Measurements from ENCODE around the gene TAS2R41.

Gene TAS2R41

DNA sequence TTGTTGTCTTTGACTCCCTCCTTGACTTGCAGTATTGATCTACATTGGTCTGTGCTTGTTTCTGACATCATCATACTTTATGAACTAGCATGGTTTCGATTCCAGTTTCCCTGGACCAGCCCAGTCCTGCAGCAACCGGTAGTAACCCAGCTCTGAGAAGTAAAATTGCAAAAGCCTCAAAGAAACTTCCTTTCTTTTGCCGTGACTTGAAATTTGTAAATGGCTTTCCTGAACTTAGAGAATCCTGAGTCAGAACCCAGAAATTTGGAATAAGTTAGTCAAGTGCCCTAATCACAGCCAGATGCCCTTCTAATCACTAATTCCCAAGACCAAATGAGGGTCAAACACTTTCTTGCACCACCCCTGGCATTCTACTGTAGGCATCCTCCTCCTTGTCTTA is 19.4 kb upstream of the TAS2R41 start:
- Mint-ChIP-seq H3K9me3 (peaks cover 3% of the 10 kb centered on the region), H3K27ac (no peak overlapping the region), H3K27me3 (ENCODE audit: low read depth) (peaks cover 4% of the 10 kb centered on the region), H3K36me3 (ENCODE audit: low read depth) (no peaks in the 10 kb centered on the region), H3K4me3 (no peak overlapping the region), H3K4me1 (no peaks in the 10 kb centered on the region)
- TF ChIP-seq, protein P1, sequence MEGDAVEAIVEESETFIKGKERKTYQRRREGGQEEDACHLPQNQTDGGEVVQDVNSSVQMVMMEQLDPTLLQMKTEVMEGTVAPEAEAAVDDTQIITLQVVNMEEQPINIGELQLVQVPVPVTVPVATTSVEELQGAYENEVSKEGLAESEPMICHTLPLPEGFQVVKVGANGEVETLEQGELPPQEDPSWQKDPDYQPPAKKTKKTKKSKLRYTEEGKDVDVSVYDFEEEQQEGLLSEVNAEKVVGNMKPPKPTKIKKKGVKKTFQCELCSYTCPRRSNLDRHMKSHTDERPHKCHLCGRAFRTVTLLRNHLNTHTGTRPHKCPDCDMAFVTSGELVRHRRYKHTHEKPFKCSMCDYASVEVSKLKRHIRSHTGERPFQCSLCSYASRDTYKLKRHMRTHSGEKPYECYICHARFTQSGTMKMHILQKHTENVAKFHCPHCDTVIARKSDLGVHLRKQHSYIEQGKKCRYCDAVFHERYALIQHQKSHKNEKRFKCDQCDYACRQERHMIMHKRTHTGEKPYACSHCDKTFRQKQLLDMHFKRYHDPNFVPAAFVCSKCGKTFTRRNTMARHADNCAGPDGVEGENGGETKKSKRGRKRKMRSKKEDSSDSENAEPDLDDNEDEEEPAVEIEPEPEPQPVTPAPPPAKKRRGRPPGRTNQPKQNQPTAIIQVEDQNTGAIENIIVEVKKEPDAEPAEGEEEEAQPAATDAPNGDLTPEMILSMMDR (IDR thresholded peaks at IDR 0.05; ENCODE audit: unreplicated experiment in 3 of 3): no peak

DNA sequence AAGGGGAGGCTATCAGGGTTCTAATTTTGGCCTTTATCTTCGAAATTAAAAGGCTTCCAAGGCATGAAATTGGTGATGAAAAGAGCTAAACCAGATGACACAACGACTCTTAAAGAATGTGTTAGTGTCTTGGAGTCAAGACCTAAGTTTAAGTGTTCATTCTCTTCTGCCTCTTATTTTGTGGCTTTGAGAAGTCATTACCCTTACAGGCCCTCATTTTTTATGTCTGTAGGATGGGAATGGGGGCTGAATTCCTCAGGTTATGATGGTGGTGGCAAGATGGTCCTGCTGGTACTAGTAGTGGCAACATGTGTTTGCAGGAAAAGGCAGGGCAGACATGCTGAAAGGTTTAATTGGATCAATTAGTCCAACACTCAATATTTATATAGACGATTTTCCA is 19.0 kb upstream of the TAS2R41 start:
- no peak overlapping the region for H3K27ac Mint-ChIP-seq
- no peaks in the 10 kb centered on the region for H3K4me1 Mint-ChIP-seq
- no peak overlapping the region for H3K4me3 Mint-ChIP-seq
- TF ChIP-seq, protein P1 (IDR thresholded peaks at IDR 0.05; ENCODE audit: unreplicated experiment in 3 of 3): no peak
- peaks cover 3% of the 10 kb centered on the region for H3K9me3 Mint-ChIP-seq
- peaks cover 4% of the 10 kb centered on the region for H3K27me3 Mint-ChIP-seq (ENCODE audit: low read depth)
- H3K36me3 Mint-ChIP-seq (ENCODE audit: low read depth): no peaks in the 10 kb centered on the region

DNA sequence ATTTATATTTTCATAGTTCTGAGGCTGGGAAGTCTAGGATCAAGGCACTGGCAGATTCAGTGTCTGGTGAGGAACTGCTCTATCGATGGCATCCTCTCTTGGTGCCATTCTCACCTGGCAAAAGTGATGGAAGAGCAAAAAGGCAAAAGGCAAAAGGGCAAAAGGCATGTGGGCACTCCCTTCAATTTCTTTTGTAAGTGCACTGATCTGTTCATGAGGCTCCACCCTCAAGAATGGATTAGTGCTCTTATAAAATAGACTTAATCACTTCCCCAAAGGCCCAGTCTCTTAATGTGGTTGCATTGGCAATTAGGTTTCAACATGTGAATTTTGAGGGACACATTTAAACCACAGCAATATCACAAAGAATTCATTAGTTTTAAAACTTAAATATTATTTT is 18.3 kb upstream of the TAS2R41 start:
- peaks cover 3% of the 10 kb centered on the region for H3K9me3 Mint-ChIP-seq
- no peaks in the 10 kb centered on the region for H3K4me1 Mint-ChIP-seq
- H3K27ac Mint-ChIP-seq: no peak overlapping the region
- H3K36me3 Mint-ChIP-seq (ENCODE audit: low read depth): no peaks in the 10 kb centered on the region
- TF ChIP-seq, protein P1 (IDR thresholded peaks at IDR 0.05; ENCODE audit: unreplicated experiment in 3 of 3): no peak
- no peak overlapping the region for H3K4me3 Mint-ChIP-seq
- peaks cover 4% of the 10 kb centered on the region for H3K27me3 Mint-ChIP-seq (ENCODE audit: low read depth)

DNA sequence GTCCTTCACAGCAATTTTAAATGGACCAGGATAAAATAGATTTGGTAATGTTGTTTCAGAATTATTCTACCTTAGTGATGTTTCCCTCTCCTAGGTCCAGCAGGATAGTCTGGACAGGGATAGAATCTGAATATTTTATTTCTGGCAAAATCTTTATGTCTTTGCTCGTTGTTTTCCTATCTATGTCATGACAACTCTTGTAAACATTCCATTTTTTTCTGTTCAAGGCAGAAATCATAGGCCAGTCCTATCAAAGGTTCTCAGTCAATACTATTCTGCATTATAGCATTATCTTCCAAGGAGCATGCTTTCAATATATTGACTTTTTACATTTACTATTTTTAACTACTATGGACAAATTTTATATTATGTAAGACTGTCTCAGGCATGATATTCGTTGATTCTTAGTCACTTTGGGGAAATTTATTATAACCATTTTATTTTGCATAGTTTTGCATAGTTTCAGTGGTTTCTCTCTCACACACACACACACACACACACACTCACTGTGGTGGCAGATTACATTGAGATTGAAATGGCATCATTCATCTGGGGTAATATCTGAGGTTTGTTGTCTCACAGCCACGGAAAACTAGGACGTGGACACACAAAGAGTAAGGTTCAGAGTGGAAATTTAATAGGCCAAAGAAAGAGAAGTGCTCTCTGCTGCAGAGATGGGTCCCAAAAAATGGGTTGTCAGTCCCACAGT is 17.2 kb upstream of the TAS2R41 start:
- Mint-ChIP-seq H3K27me3 (ENCODE audit: low read depth) (peaks cover 4% of the 10 kb centered on the region), H3K27ac (no peak overlapping the region), H3K4me3 (no peak overlapping the region), H3K9me3 (peaks cover 3% of the 10 kb centered on the region), H3K36me3 (ENCODE audit: low read depth) (no peaks in the 10 kb centered on the region), H3K4me1 (no peaks in the 10 kb centered on the region)
- TF ChIP-seq, protein P1 (IDR thresholded peaks at IDR 0.05; ENCODE audit: unreplicated experiment in 3 of 3): no peak

DNA sequence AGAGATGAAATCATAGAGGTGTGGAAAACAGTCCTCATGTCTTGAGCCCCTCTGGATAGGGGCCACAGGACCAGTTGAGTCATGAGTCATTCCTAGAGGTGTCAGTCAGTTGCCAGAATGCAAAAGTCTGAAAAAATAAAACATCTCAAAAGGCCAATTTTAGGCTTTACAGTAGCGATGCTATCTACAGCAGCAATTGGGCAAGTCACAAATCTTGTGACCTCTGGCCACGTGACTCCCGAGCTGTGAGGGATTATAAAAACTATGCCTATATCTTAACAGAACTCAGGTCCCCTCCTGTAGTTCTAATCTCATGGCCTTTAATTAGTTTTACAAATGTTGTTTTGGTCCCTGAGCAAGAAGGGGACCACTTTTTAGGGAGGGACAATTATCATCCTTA is 15.6 kb upstream of the TAS2R41 start:
- no peak overlapping the region for H3K4me3 Mint-ChIP-seq
- peaks cover 3% of the 10 kb centered on the region for H3K9me3 Mint-ChIP-seq
- H3K4me1 Mint-ChIP-seq: no peaks in the 10 kb centered on the region
- TF ChIP-seq, protein P1 (IDR thresholded peaks at IDR 0.05; ENCODE audit: unreplicated experiment in 3 of 3): no peak
- no peaks in the 10 kb centered on the region for H3K36me3 Mint-ChIP-seq (ENCODE audit: low read depth)
- H3K27ac Mint-ChIP-seq: no peak overlapping the region
- peaks cover 4% of the 10 kb centered on the region for H3K27me3 Mint-ChIP-seq (ENCODE audit: low read depth)

DNA sequence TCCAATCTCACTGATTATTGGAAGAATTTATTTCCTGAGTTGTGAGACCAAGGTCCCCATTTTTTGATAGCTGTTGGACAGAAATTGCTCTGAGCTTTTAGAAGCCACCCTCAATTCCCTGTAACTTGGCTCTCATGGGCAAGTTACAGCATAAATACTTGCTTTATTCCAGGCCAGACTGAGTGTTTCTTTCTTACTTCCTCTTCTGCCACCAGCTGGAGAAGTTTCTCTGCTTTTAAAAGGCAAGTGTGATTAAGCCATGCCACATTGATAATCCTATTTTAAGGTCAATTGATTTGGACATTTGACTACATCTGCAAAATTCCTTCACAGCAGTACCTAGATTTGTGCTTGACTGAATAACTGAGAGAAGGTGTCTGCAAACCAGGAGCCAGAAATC is 14.1 kb upstream of the TAS2R41 start:
- peaks cover 3% of the 10 kb centered on the region for H3K27me3 Mint-ChIP-seq (ENCODE audit: low read depth)
- H3K4me3 Mint-ChIP-seq: no peak overlapping the region
- no peaks in the 10 kb centered on the region for H3K36me3 Mint-ChIP-seq (ENCODE audit: low read depth)
- no peak overlapping the region for H3K27ac Mint-ChIP-seq
- H3K9me3 Mint-ChIP-seq: peaks cover 3% of the 10 kb centered on the region
- TF ChIP-seq, protein P1 (IDR thresholded peaks at IDR 0.05; ENCODE audit: unreplicated experiment in 3 of 3): no peak
- H3K4me1 Mint-ChIP-seq: no peaks in the 10 kb centered on the region

Data from nephron (organoid).